IMR-90 (cell line): Measurements from ENCODE around the gene ZNF526. TPM values are rescaled to one million over a fixed set of nuclear protein-coding genes. Genes with fewer than 3 reads are reported as not detected.

Experiments used
- ATAC-seq: fragments of 200-7000 bp; cut with Tn5 transposase; 2 replicates; pipeline ENCODE4 v1.9.1; 2020; ENCODE audit warnings: low read depth, mild to moderate bottlenecking, moderate library complexity
- BruUV-seq: library from RNA; stranded (reverse); fragments of 400-500 nt; replicated peaks from 2 replicates; lab custom pipeline; 2021; lab: Mats Ljungman, UMichigan
- CTCF ChIA-PET: fragments of 300-600 bp; formaldehyde crosslinking; extraction: SDS; loops from one replicate; lab custom pipeline; 2021; ENCODE audit warnings: antibody characterized with exemption; lab: Yijun Ruan, JAX
- POLR2A ChIA-PET: fragments of 300-600 bp; sonication (Branson Sonifier 250); formaldehyde crosslinking; loops from one replicate; lab custom pipeline; 2022; ENCODE audit warnings: antibody characterized with exemption; ENCODE audit not compliant: unreplicated experiment; lab: Charles Lee
- DNase-seq: peaks from one replicate; pipeline ENCODE4 v3.0.0; 2013
- H2AFZ ChIP-seq: replicated peaks from 2 replicates; pipeline ENCODE3; 2013; ENCODE audit warnings: low read length, mild to moderate bottlenecking; ENCODE audit not compliant: poor library complexity
- H2AK5ac ChIP-seq: 2 replicates; pipeline ENCODE4 v1.6.1; 2013; ENCODE audit warnings: low read depth, low read length, inconsistent platforms
- H2AK9ac ChIP-seq: replicated peaks from 2 replicates; pipeline ENCODE3; 2013; ENCODE audit warnings: mild to moderate bottlenecking, low read depth, low read length, moderate library complexity; ENCODE audit not compliant: poor library complexity
- H2BK120ac ChIP-seq: 2 replicates; pipeline ENCODE4 v1.6.1; 2013; ENCODE audit warnings: low read depth, low read length, inconsistent platforms
- H2BK15ac ChIP-seq: 3 replicates; pipeline ENCODE4 v1.6.1; 2013; ENCODE audit warnings: low read depth, low read length, inconsistent platforms
- H2BK20ac ChIP-seq: 2 replicates; pipeline ENCODE4 v1.6.1; 2013; ENCODE audit warnings: low read depth, mild to moderate bottlenecking, inconsistent platforms, low read length, moderate library complexity
- H2BK5ac ChIP-seq: 2 replicates; pipeline ENCODE4 v1.6.1; 2013; ENCODE audit warnings: mild to moderate bottlenecking, low read depth, low read length, inconsistent platforms; ENCODE audit not compliant: poor library complexity, severe bottlenecking
- H3K14ac ChIP-seq: replicated peaks from 2 replicates; pipeline ENCODE4 v1.6.1; 2013; ENCODE audit warnings: low read depth, low read length, inconsistent platforms
- H3K18ac ChIP-seq: 2 replicates; pipeline ENCODE4 v1.6.1; 2013; ENCODE audit warnings: low read depth, low read length, control low read depth
- H3K23ac ChIP-seq: 2 replicates; pipeline ENCODE4 v1.6.1; 2013; ENCODE audit warnings: low read depth, low read length, inconsistent platforms
- H3K27ac ChIP-seq: 2 replicates; pipeline ENCODE4 v1.5.1; 2013; ENCODE audit warnings: mild to moderate bottlenecking, control low read depth, low read length; ENCODE audit not compliant: insufficient read depth
- H3K27me3 ChIP-seq: 2 replicates; pipeline ENCODE4 v1.6.1; 2013; ENCODE audit warnings: low read length; ENCODE audit not compliant: control insufficient read depth, insufficient read depth
- H3K36me3 ChIP-seq: 2 replicates; pipeline ENCODE4 v1.6.1; 2013; ENCODE audit warnings: low read length, mixed read lengths; ENCODE audit not compliant: control insufficient read depth, insufficient read depth
- H3K4ac ChIP-seq: 2 replicates; pipeline ENCODE4 v1.6.1; 2013; ENCODE audit warnings: low read depth, low read length, inconsistent platforms
- H3K4me1 ChIP-seq: 2 replicates; pipeline ENCODE4 v1.6.1; 2013; ENCODE audit warnings: low read length, mixed read lengths; ENCODE audit not compliant: control insufficient read depth, insufficient read depth
- H3K4me2 ChIP-seq: 2 replicates; pipeline ENCODE4 v1.6.1; 2013; ENCODE audit warnings: low read depth, mild to moderate bottlenecking, control low read depth, low read length, moderate library complexity
- H3K4me3 ChIP-seq: 2 replicates; pipeline ENCODE4 v1.5.1; 2013; ENCODE audit warnings: low read depth, mild to moderate bottlenecking, control low read depth, low read length, moderate library complexity; ENCODE audit not compliant: insufficient read depth
- H3K56ac ChIP-seq: 2 replicates; pipeline ENCODE4 v1.6.1; 2013; ENCODE audit warnings: low read length, inconsistent platforms; ENCODE audit not compliant: insufficient read depth; ENCODE audit errors: extremely low read depth
- H3K79me1 ChIP-seq, 2 experiments: 2 replicates each; pipeline ENCODE4 v1.6.1; 2013; ENCODE audit warnings: low read length in 2 of 2, inconsistent platforms in 1 of 2, low read depth in 1 of 2
- H3K9ac ChIP-seq: 2 replicates; pipeline ENCODE4 v1.6.1; 2013; ENCODE audit warnings: low read depth, low read length, control low read depth
- H3K9me1 ChIP-seq: 2 replicates; pipeline ENCODE4 v1.6.1; 2013; ENCODE audit warnings: low read length, inconsistent platforms; ENCODE audit not compliant: insufficient read depth
- H3K9me3 ChIP-seq: 2 replicates; pipeline ENCODE4 v1.6.1; 2013; ENCODE audit warnings: low read length; ENCODE audit not compliant: control insufficient read depth, insufficient read depth
- H4K20me1 ChIP-seq: 2 replicates; pipeline ENCODE4 v1.6.1; 2013; ENCODE audit warnings: low read length, inconsistent platforms; ENCODE audit not compliant: insufficient read depth
- H4K5ac ChIP-seq: 2 replicates; pipeline ENCODE4 v1.6.1; 2013; ENCODE audit warnings: mild to moderate bottlenecking, low read depth, low read length, control low read depth
- H4K8ac ChIP-seq, 2 experiments: 2 replicates each; pipeline ENCODE4 v1.6.1; 2013; ENCODE audit warnings: low read depth in 2 of 2, low read length in 2 of 2, control low read depth in 1 of 2, inconsistent platforms in 1 of 2
- H4K91ac ChIP-seq: 2 replicates; pipeline ENCODE4 v1.6.1; 2013; ENCODE audit warnings: low read depth, low read length, inconsistent platforms; ENCODE audit not compliant: insufficient read depth
- BHLHE40 ChIP-seq: fragments of 150-350 bp; IDR thresholded peaks from 2 replicates; pipeline ENCODE4 v1.6.1; 2016; ENCODE audit warnings: mild to moderate bottlenecking, low read depth, low read length
- CTCF ChIP-seq: conservative IDR thresholded peaks from 2 replicates; pipeline ENCODE4 v1.5.1; 2012; ENCODE audit warnings: mild to moderate bottlenecking, low read depth, low read length, improper control_type of control experiment
- WGBS, 2 experiments: methylation state at CpG; one replicate each; pipeline versions ENCODE4 v1.1.5 to v1.1.7; 2013; ENCODE audit warnings: missing lambda C conversion rate in 2 of 2; ENCODE audit not compliant: insufficient read length in 1 of 2; ENCODE audit errors: extremely low coverage in 2 of 2; 5-methylcytosine and 5-hydroxymethylcytosine counted together
- dilution Hi-C: fragments of 300-500 bp; cut with HindIII; formaldehyde crosslinking; loops from one replicate; pipeline ENCODE4 v1.14.3; 2018; ENCODE audit warnings: low sequenced_read_pairs; ENCODE audit not compliant: unreplicated experiment
- in situ Hi-C: fragments of 300-500 bp; cut with MboI; formaldehyde crosslinking; loops from 3 replicates; pipeline ENCODE4 v1.14.3; 2019; ENCODE audit warnings: low sequenced_read_pairs, inconsistent platforms, mixed read lengths
- intact Hi-C: fragments of 100-400 bp; cut with micrococcal nuclease; formaldehyde crosslinking; loops from 2 replicates; pipeline ENCODE4 v1.10.0; 2022
- polyA plus RNA-seq, 3 experiments: library from polyadenylated mRNA; depleted of rRNA; stranded (reverse); fragments of >200 nt; gene quantifications; 2 replicates each; pipeline ENCODE4 v1.2.3, GENCODE V29; 2012; ENCODE audit warnings: low replicate concordance in 1 of 3
- total RNA-seq: library from RNA; depleted of rRNA; stranded (reverse); fragments of >200 nt; gene quantifications from 2 replicates; pipeline ENCODE4 v1.2.3, GENCODE V29; 2012

The ZNF526 gene
- total and polyA plus RNA-seq, 2 of the 4 experiments (the other 2 are of a cell fraction) = 7.3 to 13.6 TPM

GRCh38 chr19:42271861-42272534, 51.9 kb downstream of the ZNF526 start:
- Histone ChIP-seq H3K79me1 (peaks cover 37 to 66% of the 10 kb centered on the region in 2 experiments), H3K9ac (no peak overlapping the region), H3K27ac (no peak overlapping the region), H3K9me3 (no peaks in the 10 kb centered on the region), H3K18ac (no peak overlapping the region), H3K4me1 (peaks cover 11% of the 10 kb centered on the region), H3K23ac (no peak overlapping the region), H3K14ac (no peak overlapping the region), H4K91ac (no peak overlapping the region), H2BK5ac (no peak overlapping the region), H4K8ac (no peak overlapping the region), H2BK20ac (no peak overlapping the region), H3K4me2 (no peak overlapping the region), H3K36me3 (peaks cover 29% of the 10 kb centered on the region), H2AK9ac (no peak overlapping the region), H2AK5ac (no peak overlapping the region), H3K9me1 (peaks cover 12% of the 10 kb centered on the region), H3K4me3 (no peak overlapping the region), H4K20me1 (peaks cover 22% of the 10 kb centered on the region; the same call in 1 of the 2 replicates), H2AFZ (no peak overlapping the region), H2BK120ac (no peak overlapping the region), H2BK15ac (no peak overlapping the region), H3K27me3 (no peaks in the 10 kb centered on the region), H4K5ac (no peak overlapping the region), H3K56ac (no peak overlapping the region), H3K4ac (no peak overlapping the region)
- dilution Hi-C loops (no loop called here), in situ Hi-C loops (no loop called here), intact Hi-C loops (no loop called here)
- CTCF ChIA-PET = no interaction called here
- POLR2A ChIA-PET = no interaction called here
- 94% methylated on average over 17 of the region's 35 CpGs; no CpG with 5 or more reads in 1 of the 2 experiments for WGBS, 2 experiments
- no peak for DNase-seq
- no peak for ATAC-seq
- no peak for TF ChIP-seq BHLHE40
- TF ChIP-seq CTCF = no peak
- BruUV-seq = no TSS peak
